Astrocyte (in vitro differentiated cells and primary cell): ENCODE results near the gene RASA4B.
"Not testable (repeated sequence)": the region's sequence is repeated elsewhere in the genome, so short reads cannot be mapped to it uniquely, and the experiment has no call there.

Experiments used
- CTCF ChIP-seq: IDR thresholded peaks from 2 replicates; pipeline ENCODE4 v1.5.1; 2011; ENCODE audit warnings: low read depth, mild to moderate bottlenecking, inconsistent platforms, low read length, moderate library complexity; ENCODE audit not compliant: insufficient read depth
- EZH2 ChIP-seq: IDR thresholded peaks from 2 replicates; pipeline ENCODE4 v1.6.1; 2012; ENCODE audit warnings: mild to moderate bottlenecking, low read length, inconsistent platforms; ENCODE audit not compliant: insufficient read depth

GRCh38 chr7:102550808-102551422 lies 33.3 kb upstream of the RASA4B start, which contains the start of gene SPDYE2:
- not testable (repeated sequence) for TF ChIP-seq CTCF, EZH2
